HEK293 (cell line): ENCODE measurements around the gene DYNC1I1.

Experiments
- BCL6B ChIP-seq: fragments of 450-650 bp; formaldehyde crosslinking; IDR thresholded peaks from 2 replicates; pipeline ENCODE4 v1.5.1; 2017; ENCODE audit warnings: missing biosample characterization, missing genetic modification characterization
- CTCF ChIP-seq: fragments of 450-650 bp; formaldehyde crosslinking; IDR thresholded peaks from 2 replicates; pipeline ENCODE4 v1.5.1; 2016; ENCODE audit warnings: missing biosample characterization, missing genetic modification characterization
- TRIM28 ChIP-seq: IDR thresholded peaks from 2 replicates; pipeline ENCODE4 v1.6.1; 2011; ENCODE audit warnings: low read length, control low read depth, borderline replicate concordance
- ZEB2 ChIP-seq: fragments of 450-650 bp; formaldehyde crosslinking; IDR thresholded peaks from 2 replicates; pipeline ENCODE4 v1.5.1; 2016; ENCODE audit warnings: missing biosample characterization, missing genetic modification characterization
- ZNF146 ChIP-seq: fragments of 450-650 bp; formaldehyde crosslinking; IDR thresholded peaks from 2 replicates; pipeline ENCODE4 v1.5.1; 2016; ENCODE audit warnings: missing biosample characterization, missing genetic modification characterization
- ZNF169 ChIP-seq: fragments of 450-650 bp; formaldehyde crosslinking; IDR thresholded peaks from 2 replicates; pipeline ENCODE4 v1.5.1; 2016; ENCODE audit warnings: missing biosample characterization, missing genetic modification characterization
- ZNF302 ChIP-seq: fragments of 450-650 bp; formaldehyde crosslinking; IDR thresholded peaks from 2 replicates; pipeline ENCODE4 v1.5.1; 2016; ENCODE audit warnings: missing biosample characterization, missing genetic modification characterization, low read depth
- ZNF621 ChIP-seq: fragments of 450-650 bp; formaldehyde crosslinking; IDR thresholded peaks from 2 replicates; pipeline ENCODE4 v1.5.1; 2017; ENCODE audit warnings: missing biosample characterization, missing genetic modification characterization

- TF ChIP-seq CTCF (tag by site-specific recombination) (no peak), TRIM28 (no peak), ZNF621 (tag by site-specific recombination) (no peak), ZEB2 (tag by site-specific recombination) (no peak), ZNF302 (tag by site-specific recombination) (no peak), ZNF146 (tag by site-specific recombination) (no peak), ZNF169 (tag by site-specific recombination) (no peak), BCL6B (tag by site-specific recombination) (no peak)
Observed at GRCh38 chr7:95905167-95905566, 132.8 kb downstream of the DYNC1I1 start.
